H9 (cell line): ENCODE results near the gene FAM111B. TPM values are rescaled to one million over a fixed set of nuclear protein-coding genes. Genes with fewer than 3 reads are reported as not detected.

Experiments used
- DNase-seq: peaks from one replicate; pipeline ENCODE4 v3.0.0-alpha.2; 2017
- H2AFZ ChIP-seq: one replicate; pipeline ENCODE4 v1.6.1; 2013; ENCODE audit warnings: mild to moderate bottlenecking, low read length, control low read depth, moderate library complexity
- H2AK5ac ChIP-seq: 2 replicates; pipeline ENCODE4 v1.6.1; 2013; ENCODE audit warnings: low read length, control low read depth, mixed read lengths; ENCODE audit not compliant: insufficient read length
- H2BK120ac ChIP-seq: one replicate; pipeline ENCODE4 v1.6.1; 2013; ENCODE audit warnings: low read depth, mild to moderate bottlenecking, low read length, control low read depth, inconsistent platforms; ENCODE audit not compliant: poor library complexity, severe bottlenecking
- H2BK12ac ChIP-seq: 2 replicates; pipeline ENCODE4 v1.6.1; 2013; ENCODE audit warnings: low read length, control low read depth, mixed read lengths, low read depth; ENCODE audit not compliant: insufficient read length
- H2BK15ac ChIP-seq: 2 replicates; pipeline ENCODE4 v1.6.1; 2013; ENCODE audit warnings: low read depth, low read length, control low read depth
- H2BK20ac ChIP-seq: one replicate; pipeline ENCODE4 v1.6.1; 2013; ENCODE audit warnings: low read depth, mild to moderate bottlenecking, low read length, control low read depth, inconsistent platforms; ENCODE audit not compliant: poor library complexity, severe bottlenecking
- H2BK5ac ChIP-seq: 2 replicates; pipeline ENCODE4 v1.6.1; 2013; ENCODE audit warnings: low read length, control low read depth, mixed read lengths; ENCODE audit not compliant: insufficient read length
- H3K14ac ChIP-seq: 2 replicates; pipeline ENCODE4 v1.6.1; 2013; ENCODE audit warnings: low read length, control low read depth; ENCODE audit not compliant: insufficient read depth
- H3K18ac ChIP-seq: 2 replicates; pipeline ENCODE4 v1.6.1; 2013; ENCODE audit warnings: low read depth, mild to moderate bottlenecking, mixed read lengths, low read length, control low read depth; ENCODE audit not compliant: insufficient read length
- H3K23ac ChIP-seq: 2 replicates; pipeline ENCODE4 v1.6.1; 2013; ENCODE audit warnings: low read length, control low read depth, mixed read lengths, low read depth; ENCODE audit not compliant: insufficient read length
- H3K23me2 ChIP-seq: 2 replicates; pipeline ENCODE4 v1.6.1; 2013; ENCODE audit warnings: low read depth, mild to moderate bottlenecking, mixed read lengths, low read length, control low read depth; ENCODE audit not compliant: insufficient read length, poor library complexity, severe bottlenecking
- H3K27ac ChIP-seq: 2 replicates; pipeline ENCODE4 v1.5.1; 2013; ENCODE audit warnings: low read length, control low read depth, mixed read lengths, low read depth; ENCODE audit not compliant: insufficient read length
- H3K27me3 ChIP-seq: 2 replicates; pipeline ENCODE4 v1.6.1; 2013; ENCODE audit warnings: low read length, control low read depth, inconsistent platforms; ENCODE audit not compliant: insufficient read depth
- H3K4ac ChIP-seq: 2 replicates; pipeline ENCODE4 v1.6.1; 2013; ENCODE audit warnings: low read depth, mild to moderate bottlenecking, control low read depth, inconsistent platforms, low read length, moderate library complexity
- H3K4me1 ChIP-seq: 2 replicates; pipeline ENCODE4 v1.6.1; 2013; ENCODE audit warnings: low read length, control low read depth, inconsistent platforms; ENCODE audit not compliant: insufficient read depth
- H3K4me2 ChIP-seq: 2 replicates; pipeline ENCODE4 v1.6.1; 2013; ENCODE audit warnings: low read length, control low read depth, mixed read lengths; ENCODE audit not compliant: insufficient read length, insufficient read depth
- H3K56ac ChIP-seq: 2 replicates; pipeline ENCODE4 v1.6.1; 2013; ENCODE audit warnings: low read depth, mild to moderate bottlenecking, mixed read lengths, low read length, control low read depth; ENCODE audit not compliant: insufficient read length
- H3K79me1 ChIP-seq: 2 replicates; pipeline ENCODE4 v1.6.1; 2013; ENCODE audit warnings: low read depth, mild to moderate bottlenecking, moderate library complexity, low read length, control low read depth, inconsistent platforms; ENCODE audit not compliant: insufficient read depth, poor library complexity, severe bottlenecking
- H3K79me2 ChIP-seq: 2 replicates; pipeline ENCODE4 v1.6.1; 2013; ENCODE audit warnings: low read length, control low read depth, inconsistent platforms; ENCODE audit not compliant: insufficient read depth
- H3K9ac ChIP-seq: 2 replicates; pipeline ENCODE4 v1.6.1; 2013; ENCODE audit warnings: low read length, control low read depth, mixed read lengths; ENCODE audit not compliant: insufficient read length; ENCODE audit errors: extremely low read depth
- H3K9me3 ChIP-seq: one replicate; pipeline ENCODE4 v1.6.1; 2013; ENCODE audit warnings: low read depth, low read length, inconsistent platforms; ENCODE audit not compliant: control insufficient read depth
- H3T11ph ChIP-seq: one replicate; pipeline ENCODE4 v1.6.1; 2013; ENCODE audit warnings: mild to moderate bottlenecking, low read length, control low read depth, inconsistent platforms
- H4K20me1 ChIP-seq: one replicate; pipeline ENCODE4 v1.6.1; 2013; ENCODE audit not compliant: control insufficient read depth, insufficient read length, insufficient read depth
- H4K5ac ChIP-seq: 2 replicates; pipeline ENCODE4 v1.6.1; 2013; ENCODE audit warnings: low read depth, mild to moderate bottlenecking, mixed read lengths, low read length, control low read depth; ENCODE audit not compliant: insufficient read length
- H4K8ac ChIP-seq: replicated peaks from 2 replicates; pipeline ENCODE4 v1.6.1; 2013; ENCODE audit warnings: low read length, control low read depth, mixed read lengths, low read depth; ENCODE audit not compliant: insufficient read length
- H4K91ac ChIP-seq: 2 replicates; pipeline ENCODE4 v1.6.1; 2013; ENCODE audit warnings: low read depth, mild to moderate bottlenecking, moderate library complexity, mixed read lengths, low read length, control low read depth; ENCODE audit not compliant: insufficient read length
- H3K27ac Mint-ChIP-seq, 3 experiments: 2 replicates in 2 of 3; 3 replicates in 1 of 3; pipeline ENCODE4 v1.8.0; 2020 to 2021; ENCODE audit warnings: mixed read lengths in 3 of 3, mild to moderate bottlenecking in 1 of 3, moderate library complexity in 1 of 3
- H3K27me3 Mint-ChIP-seq: 2 replicates; pipeline ENCODE4 v1.8.0; 2021; ENCODE audit warnings: low read depth, mild to moderate bottlenecking, moderate library complexity, mixed read lengths
- H3K36me3 Mint-ChIP-seq, 3 experiments: 2 replicates in 2 of 3; 3 replicates in 1 of 3; pipeline ENCODE4 v1.8.0; 2020 to 2021; ENCODE audit warnings: low read depth in 3 of 3, mixed read lengths in 3 of 3; ENCODE audit not compliant: insufficient read depth in 1 of 3
- H3K4me1 Mint-ChIP-seq, 2 experiments: 2 replicates each; pipeline ENCODE4 v1.8.0; 2020; ENCODE audit warnings: mixed read lengths in 2 of 2
- H3K4me3 Mint-ChIP-seq, 2 experiments: 2 replicates in 1 of 2; 3 replicates in 1 of 2; pipeline ENCODE4 v1.8.0; 2020 to 2021; ENCODE audit warnings: mild to moderate bottlenecking in 2 of 2, mixed read lengths in 2 of 2, moderate library complexity in 1 of 2
- H3K9me3 Mint-ChIP-seq, 2 experiments: 2 replicates in 1 of 2; 3 replicates in 1 of 2; pipeline ENCODE4 v1.8.0; 2020; ENCODE audit warnings: mild to moderate bottlenecking in 2 of 2, mixed read lengths in 2 of 2, moderate library complexity in 1 of 2
- CTCF ChIP-seq: fragments of 200-600 bp; sonication (generic); conservative IDR thresholded peaks from 3 replicates; pipeline ENCODE4 v1.8.0; 2021; ENCODE audit warnings: antibody characterized with exemption, mild to moderate bottlenecking
- WGBS: extraction: QIAGEN DNeasy Blood & Tissue Kit; methylation state at CpG from one replicate; pipeline ENCODE4 v1.1.7; 2013; ENCODE audit warnings: missing lambda C conversion rate, low lambda C conversion rate, mixed read lengths; ENCODE audit not compliant: insufficient read length; ENCODE audit errors: extremely low coverage; 5-methylcytosine and 5-hydroxymethylcytosine counted together
- total RNA-seq: library from RNA; stranded (reverse); gene quantifications from 2 replicates; pipeline ENCODE4 v1.2.1, GENCODE V29; 2021

FAM111B gene
- total RNA-seq, 1 experiment from 2014 or later: 35.0 TPM

DNA sequence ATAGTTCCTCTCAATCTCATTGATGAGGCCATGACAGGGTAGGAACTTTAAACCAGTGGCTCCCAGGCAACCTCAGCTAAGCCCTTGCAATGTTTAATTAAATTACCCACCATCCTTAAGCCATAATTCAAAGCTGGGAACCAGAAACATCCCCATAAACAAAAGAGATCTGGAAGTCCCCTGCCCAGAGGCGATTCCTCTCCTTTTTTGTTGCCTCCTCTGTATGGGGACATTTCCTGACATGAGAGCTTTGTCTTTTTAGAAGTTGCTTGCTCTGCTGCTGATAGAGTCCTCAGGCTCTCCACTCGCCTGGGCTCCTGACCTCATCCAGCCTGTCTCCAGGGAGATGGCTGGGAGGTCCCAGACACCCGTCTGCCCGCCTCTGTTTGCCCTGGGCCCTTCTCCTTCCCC, 68.1 kb downstream of the FAM111B start:
- Histone ChIP-seq H2BK5ac (no peak overlapping the region), H3K79me2 (no peaks in the 10 kb centered on the region; the same call in 1 of the 2 replicates), H2AK5ac (no peak overlapping the region), H3K23ac (no peak overlapping the region), H3K14ac (no peak overlapping the region), H3K9me3 (no peaks in the 10 kb centered on the region), H2BK20ac (no peak overlapping the region), H3K4ac (no peak overlapping the region), H3K27me3 (no peaks in the 10 kb centered on the region), H4K5ac (no peak overlapping the region), H3K79me1 (no peaks in the 10 kb centered on the region), H2BK120ac (no peak overlapping the region), H3K9ac (no peak overlapping the region), H2BK15ac (no peak overlapping the region), H3T11ph (no peak overlapping the region), H2AFZ (no peak overlapping the region), H3K18ac (no peak overlapping the region), H4K91ac (no peak overlapping the region), H2BK12ac (no peak overlapping the region), H3K4me1 (peaks cover 3% of the 10 kb centered on the region), H3K56ac (no peak overlapping the region), H3K4me2 (no peak overlapping the region), H3K27ac (no peak overlapping the region), H3K23me2 (peaks cover 18% of the 10 kb centered on the region), H4K8ac (no peak overlapping the region), H4K20me1 (no peaks in the 10 kb centered on the region)
- H3K4me1 Mint-ChIP-seq: peaks cover 32 to 45% of the 10 kb centered on the region in 2 experiments
- peaks cover 10 to 12% of the 10 kb centered on the region in 2 experiments; a peak in 3 of 5 replicates for H3K9me3 Mint-ChIP-seq
- H3K36me3 Mint-ChIP-seq: peaks cover 16 to 34% (median 26%) of the 10 kb centered on the region in 3 experiments; a peak in 6 of 7 replicates
- no peak overlapping the region; a peak in 1 of 7 replicates for H3K27ac Mint-ChIP-seq
- peak overlapping the region in 1 of 2 experiments; percentile 24; a peak in 1 of 5 replicates for H3K4me3 Mint-ChIP-seq
- DNase-seq: no peak
- peaks cover 2% of the 10 kb centered on the region for H3K27me3 Mint-ChIP-seq
- WGBS: no CpG with 5 or more reads among the region's 4 CpGs
- no peak for TF ChIP-seq CTCF
